Hepatocyte (in vitro differentiated cells): ENCODE results near the gene ASCC2. TPM values are rescaled to one million over a fixed set of nuclear protein-coding genes. Genes with fewer than 3 reads are reported as not detected.

Experiments used
- DNase-seq: peaks from one replicate; pipeline ENCODE4 v3.0.0-alpha.2; 2016; ENCODE audit warnings: low spot score
- H2AFZ ChIP-seq: fragments of 200-600 bp; sonication (generic); 2 replicates; pipeline ENCODE4 v1.6.0; 2016; ENCODE audit warnings: antibody characterized with exemption, mild to moderate bottlenecking
- H3K27ac ChIP-seq: fragments of 200-600 bp; sonication (generic); 2 replicates; pipeline ENCODE4 v1.5.1; 2016; ENCODE audit warnings: mild to moderate bottlenecking
- H3K27me3 ChIP-seq: fragments of 200-600 bp; sonication (generic); 2 replicates; pipeline ENCODE4 v1.6.1; 2016
- H3K36me3 ChIP-seq: fragments of 200-600 bp; sonication (generic); replicated peaks from 2 replicates; pipeline ENCODE4 v1.5.1; 2016; ENCODE audit warnings: low read depth; ENCODE audit not compliant: insufficient read depth
- H3K4me1 ChIP-seq: fragments of 200-600 bp; sonication (generic); 2 replicates; pipeline ENCODE4 v1.5.1; 2016; ENCODE audit warnings: mild to moderate bottlenecking, moderate library complexity; ENCODE audit not compliant: insufficient read depth
- H3K4me2 ChIP-seq: fragments of 200-600 bp; sonication (generic); 2 replicates; pipeline ENCODE4 v1.6.0; 2016
- H3K4me3 ChIP-seq: fragments of 200-600 bp; sonication (generic); 2 replicates; pipeline ENCODE4 v1.5.1; 2016; ENCODE audit warnings: mild to moderate bottlenecking
- H3K79me2 ChIP-seq: fragments of 200-600 bp; sonication (generic); 2 replicates; pipeline ENCODE4 v1.6.0; 2017; ENCODE audit warnings: mild to moderate bottlenecking
- H3K9me2 ChIP-seq: fragments of 200-600 bp; sonication (generic); replicated peaks from 2 replicates; pipeline ENCODE4 v1.6.0; 2017; ENCODE audit warnings: mild to moderate bottlenecking; ENCODE audit not compliant: insufficient read depth
- H3K9me3 ChIP-seq: fragments of 200-600 bp; sonication (generic); 2 replicates; pipeline ENCODE4 v1.5.1; 2016; ENCODE audit warnings: low read depth, mild to moderate bottlenecking
- H4K20me1 ChIP-seq: fragments of 200-600 bp; sonication (generic); 2 replicates; pipeline ENCODE4 v1.6.0; 2016; ENCODE audit warnings: mild to moderate bottlenecking; ENCODE audit not compliant: insufficient read depth, poor library complexity, severe bottlenecking
- CTCF ChIP-seq: fragments of 200-600 bp; sonication (generic); IDR thresholded peaks from 2 replicates; pipeline ENCODE4 v1.5.1; 2016; ENCODE audit warnings: antibody characterized with exemption, mild to moderate bottlenecking; ENCODE audit not compliant: poor library complexity
- EZH2 ChIP-seq: fragments of 200-600 bp; sonication (generic); IDR thresholded peaks from 2 replicates; pipeline ENCODE4 v1.6.1; 2016; ENCODE audit warnings: antibody characterized with exemption, mild to moderate bottlenecking, borderline replicate concordance
- EZH2phosphoT487 ChIP-seq: fragments of 200-600 bp; sonication (generic); IDR thresholded peaks from one replicate; pipeline ENCODE4 v1.6.1; 2018; ENCODE audit warnings: antibody characterized with exemption, mild to moderate bottlenecking, low read depth, moderate library complexity; ENCODE audit not compliant: unreplicated experiment, severe bottlenecking
- WGBS: methylation state at CpG from one replicate; pipeline ENCODE4 v1.1.6; 2016; ENCODE audit warnings: low lambda C conversion rate; ENCODE audit errors: missing lambda C conversion rate; 5-methylcytosine and 5-hydroxymethylcytosine counted together
- polyA plus RNA-seq: library from polyadenylated mRNA; unstranded; fragments of >200 nt; fragmentation: Nextera tagmentation; extraction: Ambion mirVana; gene quantifications from 2 replicates; pipeline ENCODE4 v1.2.1, GENCODE V29; 2016
- total RNA-seq: library from RNA; depleted of rRNA; stranded (reverse); fragments of >200 nt; gene quantifications from 2 replicates; pipeline ENCODE4 v1.2.3, GENCODE V29; 2014

Gene ASCC2
- total and polyA plus RNA-seq, 2 experiments from 2014 or later: 25.9 to 54.8 TPM

DNA sequence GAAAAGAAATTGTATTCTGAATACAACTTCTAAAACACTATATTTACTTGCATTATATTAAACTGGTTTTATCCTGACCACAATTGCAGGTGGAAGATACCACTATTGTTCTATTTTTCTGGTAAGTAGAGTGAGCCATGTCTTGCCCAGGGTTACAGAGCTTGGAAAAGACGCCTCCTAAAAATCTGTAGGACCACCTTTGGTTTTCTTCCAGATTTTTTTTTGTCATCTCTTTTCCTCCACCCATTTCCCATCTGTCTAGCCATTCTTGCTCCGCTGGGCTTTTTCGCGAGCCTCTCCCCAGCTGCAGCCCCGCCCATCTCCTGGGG, 44.6 kb upstream of the ASCC2 start:
- peaks cover 13% of the 10 kb centered on the region for H3K4me1 ChIP-seq
- no peak for TF ChIP-seq CTCF
- TF ChIP-seq EZH2phosphoT487: no peak
- TF ChIP-seq EZH2: no peak
- H3K4me2 ChIP-seq: peak overlapping the region; percentile 54
- DNase-seq: no peak
- no peaks in the 10 kb centered on the region for H3K36me3 ChIP-seq
- no peak overlapping the region for H3K27ac ChIP-seq
- H3K4me3 ChIP-seq: no peak overlapping the region
- H4K20me1 ChIP-seq: peaks cover 40% of the 10 kb centered on the region
- H3K79me2 ChIP-seq: peaks cover 43% of the 10 kb centered on the region
- H3K27me3 ChIP-seq: no peaks in the 10 kb centered on the region
- no peak overlapping the region for H2AFZ ChIP-seq
- no peaks in the 10 kb centered on the region for H3K9me2 ChIP-seq
- H3K9me3 ChIP-seq: no peaks in the 10 kb centered on the region
- WGBS: 0% methylated on average over 5 of the region's 5 CpGs

DNA sequence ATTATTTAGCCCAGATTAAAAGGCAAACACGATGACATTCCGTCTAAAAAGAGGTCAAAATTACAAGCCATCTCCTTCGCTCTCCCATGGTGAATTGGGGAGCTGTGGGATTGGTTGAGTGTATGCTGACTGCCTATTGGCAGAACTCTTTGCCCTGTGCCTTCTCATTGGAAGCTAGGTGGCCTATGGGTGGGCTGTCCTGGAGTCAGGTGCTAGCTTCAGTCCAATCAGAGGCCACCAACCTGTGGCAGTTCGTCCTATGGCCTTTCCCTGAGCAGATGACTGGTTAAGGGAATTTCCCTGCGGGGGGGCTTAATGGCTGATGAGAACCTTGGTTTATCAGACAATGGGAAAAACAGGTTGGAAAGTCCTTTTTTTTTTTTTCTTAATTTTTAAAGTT, 41.7 kb upstream of the ASCC2 start:
- Histone ChIP-seq H3K9me2 (no peaks in the 10 kb centered on the region), H3K4me2 (no peak overlapping the region), H3K27me3 (no peaks in the 10 kb centered on the region), H4K20me1 (peaks cover 11% of the 10 kb centered on the region), H3K9me3 (no peaks in the 10 kb centered on the region), H3K79me2 (peaks cover 14% of the 10 kb centered on the region), H3K4me3 (no peak overlapping the region), H3K4me1 (no peaks in the 10 kb centered on the region), H3K36me3 (no peaks in the 10 kb centered on the region), H3K27ac (no peak overlapping the region), H2AFZ (no peak overlapping the region)
- TF ChIP-seq EZH2 (no peak), CTCF (no peak), EZH2phosphoT487 (no peak)
- DNase-seq: no peak
- 97% methylated on average over 5 of the region's 5 CpGs for WGBS

GRCh38 chr22:29877620-29878019, 39.5 kb upstream of the ASCC2 start:
- Histone ChIP-seq H3K4me2 (no peak overlapping the region), H3K4me3 (no peak overlapping the region), H3K9me2 (no peaks in the 10 kb centered on the region), H2AFZ (no peak overlapping the region), H3K79me2 (no peaks in the 10 kb centered on the region), H4K20me1 (no peaks in the 10 kb centered on the region), H3K27me3 (no peaks in the 10 kb centered on the region), H3K27ac (no peak overlapping the region), H3K36me3 (no peaks in the 10 kb centered on the region), H3K9me3 (no peaks in the 10 kb centered on the region), H3K4me1 (no peaks in the 10 kb centered on the region)
- WGBS: 82% methylated on average over 2 of the region's 2 CpGs
- DNase-seq: no peak
- TF ChIP-seq EZH2 (no peak), EZH2phosphoT487 (no peak), CTCF (no peak)

DNA sequence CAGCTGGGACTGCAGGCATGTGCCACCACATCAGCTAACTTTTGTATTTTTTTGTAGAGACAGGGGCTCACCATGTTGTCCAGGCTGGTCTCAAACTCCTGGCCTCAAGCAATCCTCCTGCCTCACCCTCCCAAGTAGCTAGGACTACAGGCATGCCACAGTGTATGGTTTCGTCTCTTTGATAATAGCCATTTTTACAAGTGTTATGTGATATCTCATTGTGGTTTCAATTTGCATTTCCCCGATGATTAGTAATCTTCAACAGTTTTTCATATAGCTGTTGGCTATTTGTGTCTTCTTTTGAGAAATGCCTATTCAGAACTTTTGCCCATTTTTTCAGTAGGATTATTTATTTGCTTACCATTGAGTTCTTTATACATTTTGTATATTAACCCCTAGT, 35.9 kb upstream of the ASCC2 start:
- H3K27ac ChIP-seq: no peak overlapping the region
- no peak for DNase-seq
- TF ChIP-seq EZH2: no peak
- no peak for TF ChIP-seq EZH2phosphoT487
- TF ChIP-seq CTCF: no peak
- no peaks in the 10 kb centered on the region for H4K20me1 ChIP-seq
- peaks cover 2% of the 10 kb centered on the region for H3K4me1 ChIP-seq
- no peaks in the 10 kb centered on the region for H3K36me3 ChIP-seq
- H3K4me2 ChIP-seq: no peak overlapping the region
- no peak overlapping the region for H2AFZ ChIP-seq
- H3K27me3 ChIP-seq: no peaks in the 10 kb centered on the region
- no peak overlapping the region for H3K4me3 ChIP-seq
- 84% methylated on average over 2 of the region's 2 CpGs for WGBS
- no peaks in the 10 kb centered on the region for H3K9me3 ChIP-seq
- no peaks in the 10 kb centered on the region for H3K9me2 ChIP-seq
- no peaks in the 10 kb centered on the region for H3K79me2 ChIP-seq
